SU-DHL-6 (cell line): ENCODE measurements around the gene CCP110.

Experiments used
- CTCF ChIP-seq: fragments of 200-600 bp; sonication (generic); IDR thresholded peaks from one replicate; pipeline ENCODE4 v1.5.1; 2017; ENCODE audit warnings: antibody characterized with exemption, mild to moderate bottlenecking, low read length, moderate library complexity; ENCODE audit not compliant: insufficient read depth, poor library complexity, severe bottlenecking
- EZH2phosphoT487 ChIP-seq: fragments of 200-600 bp; sonication (generic), shearing (Covaris generic); conservative IDR thresholded peaks from 2 replicates; pipeline ENCODE4 v1.6.1; 2018; ENCODE audit warnings: mild to moderate bottlenecking, antibody characterized with exemption, low read length, moderate library complexity, mixed read lengths

GRCh38 chr16:19525385-19525723, 1.6 kb downstream of the CCP110 start:
- TF ChIP-seq CTCF (no peak), EZH2phosphoT487 (no peak)
